Fibroblast of villous mesenchyme (primary cell): ENCODE data around the gene PHOX2B. TPM values are rescaled to one million over a fixed set of nuclear protein-coding genes. Genes with fewer than 3 reads are reported as not detected.
"Not testable (repeated sequence)": the region's sequence is repeated elsewhere in the genome, so short reads cannot be mapped to it uniquely, and the experiment has no call there.

Experiments used
- DNase-seq: peaks from one replicate; pipeline ENCODE4 v3.0.0-alpha.2; 2010; ENCODE audit warnings: low read depth
- H3K4me3 ChIP-seq: 2 replicates; pipeline ENCODE4 v1.5.1; 2011; ENCODE audit warnings: low read depth, mild to moderate bottlenecking, low read length
- total RNA-seq: library from RNA; depleted of rRNA; stranded (reverse); fragments of >200 nt; gene quantifications from 2 replicates; pipeline ENCODE4 v1.2.3, GENCODE V29; 2012
- TF ChIP-seq, protein P1 (sequence below): IDR thresholded peaks from 2 replicates; pipeline ENCODE4 v1.5.1; 2012; ENCODE audit warnings: low read depth, mild to moderate bottlenecking, low read length; ENCODE audit not compliant: insufficient read depth

PHOX2B gene
- total RNA-seq, 1 donor = not detected

- no peak for DNase-seq
- no peak overlapping the region for H3K4me3 ChIP-seq
- TF ChIP-seq, protein P1, sequence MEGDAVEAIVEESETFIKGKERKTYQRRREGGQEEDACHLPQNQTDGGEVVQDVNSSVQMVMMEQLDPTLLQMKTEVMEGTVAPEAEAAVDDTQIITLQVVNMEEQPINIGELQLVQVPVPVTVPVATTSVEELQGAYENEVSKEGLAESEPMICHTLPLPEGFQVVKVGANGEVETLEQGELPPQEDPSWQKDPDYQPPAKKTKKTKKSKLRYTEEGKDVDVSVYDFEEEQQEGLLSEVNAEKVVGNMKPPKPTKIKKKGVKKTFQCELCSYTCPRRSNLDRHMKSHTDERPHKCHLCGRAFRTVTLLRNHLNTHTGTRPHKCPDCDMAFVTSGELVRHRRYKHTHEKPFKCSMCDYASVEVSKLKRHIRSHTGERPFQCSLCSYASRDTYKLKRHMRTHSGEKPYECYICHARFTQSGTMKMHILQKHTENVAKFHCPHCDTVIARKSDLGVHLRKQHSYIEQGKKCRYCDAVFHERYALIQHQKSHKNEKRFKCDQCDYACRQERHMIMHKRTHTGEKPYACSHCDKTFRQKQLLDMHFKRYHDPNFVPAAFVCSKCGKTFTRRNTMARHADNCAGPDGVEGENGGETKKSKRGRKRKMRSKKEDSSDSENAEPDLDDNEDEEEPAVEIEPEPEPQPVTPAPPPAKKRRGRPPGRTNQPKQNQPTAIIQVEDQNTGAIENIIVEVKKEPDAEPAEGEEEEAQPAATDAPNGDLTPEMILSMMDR = no peak
Measured at GRCh38 chr4:41744572-41745291, 3.8 kb downstream of the PHOX2B start.

GRCh38 chr4:41741354-41741753 lies 7.2 kb downstream of the PHOX2B start:
- TF ChIP-seq, protein P1 = no peak
- no peak overlapping the region for H3K4me3 ChIP-seq
- DNase-seq = no peak

- DNase-seq, H3K4me3 ChIP-seq: not testable (repeated sequence)
Measured at GRCh38 chr4:41737491-41737890, 11.0 kb downstream of the PHOX2B start.

GRCh38 chr4:41734371-41734770 lies 14.2 kb downstream of the PHOX2B start:
- TF ChIP-seq, protein P1 = no peak
- no peak overlapping the region for H3K4me3 ChIP-seq
- DNase-seq = no peak

- no peak overlapping the region for H3K4me3 ChIP-seq
- TF ChIP-seq, protein P1 = no peak
- no peak for DNase-seq
Measured at GRCh38 chr4:41731569-41732126, 16.9 kb downstream of the PHOX2B start.

DNA sequence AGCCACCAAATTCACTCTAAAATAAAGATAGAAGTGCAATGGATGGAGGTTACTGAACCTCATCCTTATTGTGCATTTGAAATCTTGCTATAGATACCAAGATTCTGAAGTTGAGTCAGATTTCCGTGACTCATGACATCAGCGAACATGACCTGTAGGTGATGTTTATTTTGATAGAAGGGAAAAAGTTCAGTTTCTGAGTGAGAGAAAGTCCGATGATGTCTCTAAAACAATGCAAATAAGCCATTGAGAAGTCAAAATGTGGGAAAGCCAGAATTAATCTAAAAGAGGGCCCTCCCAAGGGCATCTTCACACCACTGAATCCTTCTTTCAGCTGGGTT lies 20.0 kb downstream of the PHOX2B start:
- TF ChIP-seq, protein P1 = no peak
- peak; percentile 7 for DNase-seq
- no peak overlapping the region for H3K4me3 ChIP-seq

- DNase-seq = no peak
- H3K4me3 ChIP-seq = no peak overlapping the region
- TF ChIP-seq, protein P1 = no peak
Measured at GRCh38 chr4:41727861-41728572, 20.5 kb downstream of the PHOX2B start.
